Effector memory CD4-positive, alpha-beta T cell (primary cell): Measurements from ENCODE around the gene FBF1.

Experiments used
- DNase-seq, 3 donors: peaks; one replicate each; pipeline ENCODE4 v3.0.0-alpha.2; 2020
- H3K27ac ChIP-seq: 2 replicates; pipeline ENCODE4 v1.7.0; 2013; ENCODE audit warnings: mild to moderate bottlenecking, low read length, moderate library complexity; ENCODE audit not compliant: insufficient read depth, poor library complexity, severe bottlenecking
- H3K27me3 ChIP-seq: replicated peaks from 2 replicates; pipeline ENCODE4 v1.7.0; 2013; ENCODE audit warnings: mild to moderate bottlenecking, low read length; ENCODE audit not compliant: insufficient read depth, control insufficient read depth, poor library complexity, severe bottlenecking
- H3K36me3 ChIP-seq: 2 replicates; pipeline ENCODE4 v1.7.0; 2013; ENCODE audit warnings: mild to moderate bottlenecking, low read length, moderate library complexity; ENCODE audit not compliant: control insufficient read depth, insufficient read depth
- H3K4me1 ChIP-seq: 2 replicates; pipeline ENCODE4 v1.7.0; 2013; ENCODE audit warnings: low read length, mild to moderate bottlenecking; ENCODE audit not compliant: control insufficient read depth, insufficient read depth, poor library complexity, severe bottlenecking
- H3K4me3 ChIP-seq: 2 replicates; pipeline ENCODE4 v1.7.0; 2013; ENCODE audit warnings: low read length, low read depth, mild to moderate bottlenecking; ENCODE audit not compliant: insufficient read depth, poor library complexity, severe bottlenecking
- H3K9me3 ChIP-seq: 2 replicates; pipeline ENCODE4 v1.7.0; 2013; ENCODE audit warnings: mild to moderate bottlenecking, low read length, moderate library complexity; ENCODE audit not compliant: control insufficient read depth

Gene FBF1

DNA sequence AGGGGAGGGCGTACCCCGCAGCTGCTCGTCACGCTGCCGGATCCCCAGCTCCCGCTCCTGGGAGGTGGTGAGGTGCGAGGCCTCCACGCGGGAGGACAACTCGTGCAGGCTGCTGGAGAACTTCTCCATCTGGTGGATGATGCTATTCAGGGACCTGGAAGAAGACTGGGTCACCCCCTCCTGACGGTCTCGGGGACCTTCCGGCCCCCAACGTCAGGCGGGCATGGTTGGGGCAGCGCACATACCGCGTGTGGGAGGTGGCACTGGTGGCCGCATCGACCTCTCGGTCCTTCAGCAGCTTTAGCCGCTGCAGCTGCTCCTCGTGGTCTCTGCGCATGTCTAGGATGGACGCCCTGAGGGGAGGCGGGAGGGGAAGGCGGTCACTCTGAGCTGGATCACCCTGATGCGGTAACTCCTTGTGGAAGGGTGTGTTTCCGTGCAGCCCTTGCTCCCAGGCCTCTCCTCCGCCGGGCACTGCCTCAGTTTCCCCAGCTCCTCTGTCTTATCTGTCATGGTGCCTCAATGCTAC is 22.9 kb downstream of the FBF1 start:
- H3K4me3 ChIP-seq: no peak overlapping the region
- no peaks in the 10 kb centered on the region for H3K27me3 ChIP-seq
- H3K27ac ChIP-seq: no peak overlapping the region
- H3K4me1 ChIP-seq: no peaks in the 10 kb centered on the region
- DNase-seq: no peak
- H3K9me3 ChIP-seq: no peaks in the 10 kb centered on the region
- H3K36me3 ChIP-seq: no peaks in the 10 kb centered on the region

DNA sequence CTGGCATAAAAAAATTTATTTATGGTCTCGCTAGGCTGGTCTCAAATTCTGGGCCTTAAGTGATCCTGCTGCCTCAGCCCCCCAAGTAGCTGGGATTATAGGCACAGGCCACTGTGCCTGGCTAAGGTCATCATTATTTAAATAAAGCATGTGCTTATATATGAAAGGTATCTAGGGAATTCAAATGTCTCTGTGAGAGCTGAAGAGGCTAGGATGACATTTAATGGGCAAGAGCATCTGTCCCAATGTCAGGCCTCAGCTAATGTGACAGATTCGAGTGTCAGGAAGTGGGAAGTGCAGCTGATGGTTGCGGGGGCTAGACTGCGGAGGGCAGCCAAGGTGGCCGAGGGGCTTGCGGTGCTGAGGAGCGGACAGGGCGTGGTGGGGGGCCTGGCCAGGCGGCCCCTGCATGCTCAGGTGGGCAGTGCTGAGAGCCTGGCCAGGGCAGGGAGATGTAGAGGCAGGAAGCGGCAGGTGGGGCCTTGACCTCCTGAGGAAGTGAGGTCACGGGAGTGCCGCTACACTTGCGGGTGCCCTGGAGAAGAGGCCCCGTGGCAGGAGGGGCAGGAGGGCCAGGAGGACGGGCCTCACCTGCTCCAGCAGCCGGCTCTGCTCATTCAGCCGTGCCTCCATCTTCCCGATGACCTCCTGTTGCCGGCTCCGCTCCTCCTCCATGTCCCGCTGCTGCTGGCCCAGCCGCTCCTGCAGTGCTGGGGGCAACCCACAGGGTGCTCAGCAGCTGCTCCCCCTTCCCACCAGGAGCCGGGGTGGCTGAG is 23.5 kb downstream of the FBF1 start:
- Histone ChIP-seq H3K27me3 (no peaks in the 10 kb centered on the region), H3K27ac (no peak overlapping the region), H3K4me3 (no peak overlapping the region), H3K36me3 (no peaks in the 10 kb centered on the region), H3K9me3 (no peaks in the 10 kb centered on the region), H3K4me1 (no peaks in the 10 kb centered on the region)
- no peak for DNase-seq

DNA sequence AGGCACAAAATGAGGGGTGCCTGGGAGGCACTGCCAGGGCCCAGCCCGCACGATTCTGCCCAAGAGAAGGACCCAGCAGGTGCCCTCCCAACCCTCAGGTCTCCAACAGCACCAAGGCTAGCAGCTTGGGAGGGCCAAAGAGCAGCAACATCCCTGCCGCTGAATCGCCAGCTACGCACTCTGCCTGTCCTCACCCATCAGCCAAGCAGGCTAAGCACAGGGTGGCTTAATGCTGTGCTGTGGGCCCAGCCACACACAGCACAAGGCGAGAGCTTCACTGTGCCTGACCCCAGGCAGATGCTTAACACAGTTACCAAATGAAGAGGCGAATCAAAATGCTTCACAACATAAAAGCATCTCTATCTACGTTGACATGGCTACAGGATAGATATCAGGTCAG is 25.6 kb downstream of the FBF1 start:
- no peak overlapping the region for H3K27ac ChIP-seq
- DNase-seq: no peak
- no peaks in the 10 kb centered on the region for H3K9me3 ChIP-seq
- H3K27me3 ChIP-seq: no peaks in the 10 kb centered on the region
- no peaks in the 10 kb centered on the region for H3K36me3 ChIP-seq
- H3K4me1 ChIP-seq: no peaks in the 10 kb centered on the region
- no peak overlapping the region for H3K4me3 ChIP-seq

DNA sequence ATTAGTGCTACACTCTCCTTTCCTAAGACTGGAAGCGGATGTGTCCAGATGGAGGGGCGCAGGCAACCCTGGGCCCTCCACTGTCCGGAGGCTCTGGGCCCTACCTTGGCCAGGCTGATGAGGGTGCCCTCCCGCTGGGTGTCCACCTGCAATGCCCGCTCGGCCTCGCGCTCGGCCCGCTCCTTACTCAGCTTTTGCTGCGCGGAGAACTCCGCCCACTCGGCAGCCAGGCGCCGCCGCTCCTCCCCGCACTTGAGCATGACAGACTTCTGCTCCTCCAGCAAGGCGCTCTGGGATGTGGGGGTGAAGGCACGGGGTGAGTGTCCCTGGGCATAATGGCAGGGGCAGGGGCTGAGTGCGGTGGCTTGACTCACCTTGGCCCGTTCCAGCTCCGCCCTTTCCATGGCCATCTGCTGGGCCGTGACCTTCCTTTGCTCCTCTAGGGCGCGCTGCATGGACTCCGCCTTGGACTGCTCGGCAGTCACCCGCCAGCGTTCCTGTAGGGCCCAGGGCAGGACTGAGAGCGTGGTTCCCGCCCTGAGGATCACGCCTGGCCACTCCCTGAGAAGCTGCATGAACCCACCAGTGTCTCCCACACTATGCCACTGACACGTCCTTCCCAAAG is 26.1 kb downstream of the FBF1 start:
- H3K27ac ChIP-seq: no peak overlapping the region
- no peak overlapping the region for H3K4me3 ChIP-seq
- H3K9me3 ChIP-seq: no peaks in the 10 kb centered on the region
- DNase-seq: no peak
- H3K27me3 ChIP-seq: no peaks in the 10 kb centered on the region
- H3K4me1 ChIP-seq: no peaks in the 10 kb centered on the region
- no peaks in the 10 kb centered on the region for H3K36me3 ChIP-seq

DNA sequence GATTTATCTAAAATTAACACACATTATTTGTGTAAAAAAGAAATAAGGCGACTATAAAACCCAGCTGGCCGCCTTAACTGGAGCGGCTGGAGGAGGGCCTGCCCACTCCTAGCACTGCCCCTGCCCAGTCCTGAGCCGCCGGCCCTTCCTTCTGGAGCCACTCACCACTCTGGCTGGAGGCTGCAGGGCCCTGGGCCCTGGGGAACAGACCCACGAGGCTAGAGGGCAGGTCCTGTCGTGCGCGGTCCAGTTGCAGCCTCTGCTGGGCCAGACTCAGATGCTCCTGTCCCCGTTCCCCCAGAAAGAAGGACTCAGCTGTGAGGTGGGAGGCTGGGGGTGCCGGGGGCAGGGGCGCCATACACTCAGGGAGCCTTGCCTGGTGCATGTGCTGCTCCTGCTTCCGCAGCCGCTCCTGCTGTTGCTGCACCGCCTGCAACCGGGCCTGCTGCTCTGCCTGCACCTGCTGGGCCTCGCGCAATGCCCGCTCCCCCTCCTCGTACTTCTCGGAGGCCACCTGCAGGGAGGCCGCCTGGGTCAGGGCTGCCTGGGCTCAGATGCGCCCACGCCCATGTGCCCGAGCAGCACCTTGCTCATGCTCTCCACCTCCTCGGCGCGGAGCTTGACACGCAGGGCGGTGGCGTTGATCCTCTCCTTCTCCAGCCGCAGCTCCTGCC is 27.2 kb downstream of the FBF1 start:
- no peak overlapping the region for H3K27ac ChIP-seq
- no peak for DNase-seq

DNA sequence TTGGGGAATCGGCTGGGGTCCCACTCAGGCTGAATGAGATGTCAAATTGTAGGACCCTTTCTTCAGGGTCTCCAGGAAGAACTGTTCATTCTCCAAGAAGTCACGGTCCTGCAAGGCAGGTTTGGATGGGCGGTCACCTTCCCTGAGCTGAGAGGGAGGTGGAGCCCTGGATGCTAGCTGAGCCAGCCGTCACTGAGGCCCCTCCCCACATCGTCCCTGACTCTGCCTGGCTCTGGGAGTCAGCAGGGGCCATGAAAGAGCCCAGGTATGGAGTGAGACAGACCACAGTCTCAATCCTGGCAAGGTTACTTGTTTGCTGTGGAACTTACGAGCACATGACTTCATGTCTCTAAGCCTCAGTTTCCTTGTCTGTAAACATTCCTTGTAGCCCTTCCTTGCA is 30.1 kb downstream of the FBF1 start:
- Histone ChIP-seq H3K9me3 (no peaks in the 10 kb centered on the region), H3K27me3 (no peaks in the 10 kb centered on the region), H3K4me1 (no peaks in the 10 kb centered on the region), H3K4me3 (no peak overlapping the region), H3K27ac (no peak overlapping the region), H3K36me3 (no peaks in the 10 kb centered on the region)
- no peak for DNase-seq

More for the DNA sequence above, 27.2 kb downstream of the FBF1 start:
- no peaks in the 10 kb centered on the region for H3K27me3 ChIP-seq
- H3K4me3 ChIP-seq: no peak overlapping the region
- H3K4me1 ChIP-seq: no peaks in the 10 kb centered on the region
- no peaks in the 10 kb centered on the region for H3K36me3 ChIP-seq
- no peaks in the 10 kb centered on the region for H3K9me3 ChIP-seq

DNA sequence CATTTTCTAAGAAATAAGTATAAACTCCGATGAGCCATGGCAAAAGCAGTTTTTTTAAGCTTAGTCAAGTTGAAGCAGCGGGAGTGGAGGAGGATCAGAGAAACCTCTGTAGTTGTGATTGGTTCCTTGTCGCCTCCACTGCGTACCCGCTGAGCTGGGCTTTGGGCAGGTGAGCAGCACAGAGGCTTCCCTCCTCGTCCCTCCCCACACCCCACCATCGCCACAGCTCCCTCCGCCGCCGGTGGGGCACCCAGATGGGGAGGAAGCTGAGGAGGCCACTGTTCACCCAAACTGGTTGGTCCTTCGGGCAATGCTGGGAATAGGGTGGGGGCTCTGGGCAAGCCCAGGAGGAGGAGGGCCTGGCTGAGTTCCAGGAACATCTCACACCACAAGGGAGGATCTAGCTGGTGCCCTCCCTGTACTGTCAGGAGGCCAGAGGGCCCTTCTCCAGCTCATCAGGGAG is 31.0 kb downstream of the FBF1 start:
- Histone ChIP-seq H3K36me3 (no peaks in the 10 kb centered on the region), H3K4me3 (no peak overlapping the region), H3K9me3 (no peaks in the 10 kb centered on the region), H3K27me3 (no peaks in the 10 kb centered on the region), H3K4me1 (peaks cover 5% of the 10 kb centered on the region), H3K27ac (no peak overlapping the region)
- no peak for DNase-seq

DNA sequence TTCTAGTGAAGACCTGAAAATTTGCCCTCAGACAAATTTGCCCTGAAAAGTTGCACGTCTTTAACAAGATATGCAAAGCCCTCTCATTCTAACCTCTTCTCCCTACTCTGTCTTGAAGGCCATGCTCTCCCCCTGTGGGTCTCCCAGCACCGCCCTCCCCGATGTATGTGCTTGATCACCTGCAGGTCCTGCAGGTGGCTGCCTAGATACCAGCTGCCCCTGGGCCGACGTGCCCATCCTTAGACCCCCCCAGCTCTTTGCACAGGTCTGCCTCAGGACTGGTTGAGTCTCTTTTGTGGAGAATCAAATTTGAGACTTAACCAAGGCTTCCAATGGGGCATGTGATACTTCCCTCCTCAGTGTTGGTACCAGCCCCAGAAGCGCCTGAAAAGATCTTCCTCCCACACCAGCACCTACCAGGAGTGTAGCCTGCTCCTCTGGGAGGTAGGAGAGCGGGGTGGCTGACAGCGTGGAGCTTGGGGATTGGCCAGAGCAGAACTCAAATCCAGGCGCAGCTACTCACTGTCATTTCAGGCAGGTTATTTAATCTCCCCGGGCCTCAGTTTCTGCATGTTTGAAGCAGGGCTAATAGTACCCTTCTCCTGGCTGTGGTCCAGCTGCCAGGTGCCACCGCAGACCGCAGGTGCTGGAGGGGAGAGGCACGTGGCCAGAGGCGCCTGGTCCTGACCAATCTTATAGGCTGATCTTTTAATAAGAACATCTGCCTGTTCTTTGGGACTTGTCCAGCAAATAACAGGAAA is 31.6 kb downstream of the FBF1 start:
- Histone ChIP-seq H3K4me3 (no peak overlapping the region), H3K36me3 (no peaks in the 10 kb centered on the region), H3K9me3 (no peaks in the 10 kb centered on the region), H3K27me3 (no peaks in the 10 kb centered on the region), H3K4me1 (peaks cover 5% of the 10 kb centered on the region), H3K27ac (no peak overlapping the region)
- DNase-seq: no peak

DNA sequence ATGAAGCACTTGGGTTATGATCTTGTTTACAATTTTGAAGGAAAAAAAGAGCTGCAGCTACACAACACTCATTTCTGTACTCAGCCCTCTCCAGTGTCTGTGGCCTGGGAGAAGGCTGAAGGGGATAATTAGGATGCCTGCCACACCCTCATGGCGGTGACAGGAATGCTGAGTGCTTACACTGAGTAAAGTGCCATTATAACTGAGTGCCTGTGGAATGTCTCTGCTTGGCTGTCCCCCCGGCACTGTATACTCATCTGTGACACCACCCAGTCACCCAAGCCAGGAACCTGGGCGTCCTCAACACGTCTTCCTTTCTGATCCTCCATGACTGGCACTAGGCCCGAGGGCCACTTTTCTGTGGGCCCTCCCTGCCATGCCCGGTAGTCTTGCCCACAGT is 32.6 kb downstream of the FBF1 start:
- peaks cover under 1% of the 10 kb centered on the region for H3K36me3 ChIP-seq
- no peak for DNase-seq
- no peaks in the 10 kb centered on the region for H3K27me3 ChIP-seq

More for the DNA sequence above, 32.6 kb downstream of the FBF1 start:
- H3K9me3 ChIP-seq: no peaks in the 10 kb centered on the region
- peaks cover 9% of the 10 kb centered on the region for H3K4me1 ChIP-seq
- no peak overlapping the region for H3K27ac ChIP-seq
- no peak overlapping the region for H3K4me3 ChIP-seq
